SK-N-SH treated with all-trans-retinoic acid at 6 μM for 48 hours (cell line): ENCODE data around the gene CALB2.

Source experiments
- ATAC-seq: fragments of 200-7000 bp; cut with Tn5 transposase; 3 replicates; pipeline ENCODE4 v1.9.1; 2020; ENCODE audit warnings: mild to moderate bottlenecking, moderate library complexity
- ARNTL ChIP-seq: fragments of 450-650 bp; formaldehyde crosslinking; IDR thresholded peaks from 2 replicates; pipeline ENCODE4 v1.5.0; 2020; ENCODE audit warnings: low read depth, mild to moderate bottlenecking, moderate library complexity, borderline replicate concordance
- BACH2 ChIP-seq: fragments of 250-450 bp; sonication (Bioruptor Pico); IDR thresholded peaks from 2 replicates; pipeline ENCODE4 v1.9.0; 2021; ENCODE audit warnings: mild to moderate bottlenecking, borderline replicate concordance
- CSDC2 ChIP-seq: fragments of 250-450 bp; sonication (Bioruptor Pico); IDR thresholded peaks from 2 replicates; pipeline ENCODE4 v1.5.0; 2020; ENCODE audit warnings: mild to moderate bottlenecking, moderate library complexity
- ESRRG ChIP-seq: fragments of 250-450 bp; sonication (Bioruptor Pico); IDR thresholded peaks from 2 replicates; pipeline ENCODE4 v1.6.1; 2021; ENCODE audit warnings: mild to moderate bottlenecking
- GLIS3 ChIP-seq: fragments of 250-450 bp; sonication (Bioruptor Pico); IDR thresholded peaks from 2 replicates; pipeline ENCODE4 v1.5.0; 2020; ENCODE audit warnings: mild to moderate bottlenecking, moderate library complexity
- ISL1 ChIP-seq: fragments of 250-450 bp; sonication (Bioruptor Pico); IDR thresholded peaks from 2 replicates; pipeline ENCODE4 v2.1.2; 2022; ENCODE audit warnings: mild to moderate bottlenecking, moderate library complexity
- OSR1 ChIP-seq: fragments of 250-450 bp; sonication (Bioruptor Pico); IDR thresholded peaks from 2 replicates; pipeline ENCODE4 v1.8.0; 2022; ENCODE audit warnings: moderate library complexity, mild to moderate bottlenecking, inconsistent platforms
- PPARA ChIP-seq: fragments of 250-450 bp; sonication (Bioruptor Pico); IDR thresholded peaks from 2 replicates; pipeline ENCODE4 v1.5.0; 2020; ENCODE audit warnings: mild to moderate bottlenecking, borderline replicate concordance
- RARB ChIP-seq: fragments of 250-450 bp; sonication (Bioruptor Pico); IDR thresholded peaks from 2 replicates; pipeline ENCODE4 v1.8.0; 2021; ENCODE audit warnings: mild to moderate bottlenecking, moderate library complexity
- SNAI2 ChIP-seq: fragments of 250-450 bp; sonication (Bioruptor Pico); IDR thresholded peaks from 2 replicates; pipeline ENCODE4 v1.5.0; 2020; ENCODE audit warnings: mild to moderate bottlenecking, moderate library complexity
- TCF4 ChIP-seq: fragments of 250-450 bp; sonication (Bioruptor Pico); IDR thresholded peaks from 2 replicates; pipeline ENCODE4 v1.8.0; 2021; ENCODE audit warnings: mild to moderate bottlenecking, moderate library complexity, borderline replicate concordance
- TOX ChIP-seq: fragments of 250-450 bp; sonication (Bioruptor Pico); IDR thresholded peaks from 2 replicates; pipeline ENCODE4 v1.8.0; 2021; ENCODE audit warnings: mild to moderate bottlenecking, moderate library complexity, borderline replicate concordance
- ZC3H10 ChIP-seq: fragments of 250-450 bp; sonication (Bioruptor Pico); IDR thresholded peaks from 2 replicates; pipeline ENCODE4 v1.5.1; 2021; ENCODE audit warnings: mild to moderate bottlenecking, moderate library complexity
- ZFP3 ChIP-seq: fragments of 250-450 bp; sonication (Bioruptor Pico); IDR thresholded peaks from 2 replicates; pipeline ENCODE4 v1.5.0; 2020; ENCODE audit warnings: mild to moderate bottlenecking, moderate library complexity
- ZFP30 ChIP-seq: fragments of 450-650 bp; formaldehyde crosslinking; IDR thresholded peaks from 2 replicates; pipeline ENCODE4 v1.5.0; 2022; ENCODE audit warnings: mild to moderate bottlenecking, moderate library complexity
- ZNF565 ChIP-seq: fragments of 450-650 bp; formaldehyde crosslinking; conservative IDR thresholded peaks from 2 replicates; pipeline ENCODE4 v1.5.0; 2020; ENCODE audit warnings: low read depth, mild to moderate bottlenecking, moderate library complexity
- ZNF70 ChIP-seq: fragments of 450-650 bp; formaldehyde crosslinking; IDR thresholded peaks from 2 replicates; pipeline ENCODE4 v1.5.0; 2020; ENCODE audit warnings: mild to moderate bottlenecking, moderate library complexity
- TF ChIP-seq, protein P1 (sequence below): fragments of 250-450 bp; sonication (Bioruptor Pico); IDR thresholded peaks from 2 replicates; pipeline ENCODE4 v1.8.0; 2021; ENCODE audit warnings: low read depth, mild to moderate bottlenecking, moderate library complexity, borderline replicate concordance
- TF ChIP-seq, protein P2 (sequence below): fragments of 250-450 bp; sonication (Bioruptor Pico); IDR thresholded peaks from 2 replicates; pipeline ENCODE4 v1.5.1; 2021; ENCODE audit warnings: mild to moderate bottlenecking, moderate library complexity
- TF ChIP-seq, protein P3 (sequence below): fragments of 250-450 bp; sonication (Bioruptor Pico); IDR thresholded peaks from 2 replicates; pipeline ENCODE4 v1.5.0; 2020; ENCODE audit warnings: mild to moderate bottlenecking, moderate library complexity
- TF ChIP-seq, protein P4 (sequence below): fragments of 250-450 bp; sonication (Bioruptor Pico); IDR thresholded peaks from 2 replicates; pipeline ENCODE4 v1.5.1; 2020; ENCODE audit warnings: low read depth, mild to moderate bottlenecking, moderate library complexity
- TF ChIP-seq, protein P5 (sequence below): fragments of 250-450 bp; sonication (Bioruptor Pico); IDR thresholded peaks from 2 replicates; pipeline ENCODE4 v1.8.0; 2020; ENCODE audit warnings: mild to moderate bottlenecking, moderate library complexity, borderline replicate concordance

Gene CALB2

DNA sequence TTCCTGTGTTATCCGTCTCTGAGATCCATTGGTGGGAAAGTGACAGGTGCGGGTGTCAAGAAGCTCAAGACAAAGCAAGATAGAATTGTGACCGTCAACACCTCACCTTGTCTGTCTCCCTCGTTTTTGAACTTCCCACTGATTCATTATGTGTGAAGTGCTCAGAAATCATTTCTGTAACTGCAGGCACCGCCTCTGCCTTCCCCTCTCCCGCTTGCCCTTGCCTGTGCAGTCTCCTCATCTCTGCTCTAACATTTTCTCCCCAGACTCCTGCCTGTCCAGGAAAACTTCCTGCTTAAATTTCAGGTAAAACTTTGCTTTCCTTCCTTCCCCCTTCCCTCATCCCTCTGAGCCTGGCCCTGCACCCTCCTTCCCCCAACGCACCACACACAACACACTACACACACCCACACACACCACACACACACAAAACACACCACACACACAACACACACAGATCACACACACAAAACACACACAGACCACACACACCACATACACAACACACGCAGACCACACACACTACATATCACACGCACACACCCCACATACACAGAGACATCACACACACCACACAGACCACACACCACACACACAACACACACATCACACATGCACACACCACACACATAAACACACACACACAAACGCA, 25.7 kb downstream of the CALB2 start:
- TF ChIP-seq ARNTL (CRISPR knock-in tag) (no peak), ZC3H10 (no peak), ZFP30 (CRISPR knock-in tag) (no peak), RARB (CRISPR knock-in tag) (no peak), PPARA (CRISPR knock-in tag) (no peak), GLIS3 (no peak), ESRRG (CRISPR knock-in tag) (no peak), TCF4 (CRISPR knock-in tag) (no peak), SNAI2 (CRISPR knock-in tag) (no peak), ISL1 (CRISPR knock-in tag) (no peak), TOX (CRISPR knock-in tag) (no peak), ZNF565 (CRISPR knock-in tag) (no peak), BACH2 (CRISPR knock-in tag) (no peak)
- TF ChIP-seq, protein P1, sequence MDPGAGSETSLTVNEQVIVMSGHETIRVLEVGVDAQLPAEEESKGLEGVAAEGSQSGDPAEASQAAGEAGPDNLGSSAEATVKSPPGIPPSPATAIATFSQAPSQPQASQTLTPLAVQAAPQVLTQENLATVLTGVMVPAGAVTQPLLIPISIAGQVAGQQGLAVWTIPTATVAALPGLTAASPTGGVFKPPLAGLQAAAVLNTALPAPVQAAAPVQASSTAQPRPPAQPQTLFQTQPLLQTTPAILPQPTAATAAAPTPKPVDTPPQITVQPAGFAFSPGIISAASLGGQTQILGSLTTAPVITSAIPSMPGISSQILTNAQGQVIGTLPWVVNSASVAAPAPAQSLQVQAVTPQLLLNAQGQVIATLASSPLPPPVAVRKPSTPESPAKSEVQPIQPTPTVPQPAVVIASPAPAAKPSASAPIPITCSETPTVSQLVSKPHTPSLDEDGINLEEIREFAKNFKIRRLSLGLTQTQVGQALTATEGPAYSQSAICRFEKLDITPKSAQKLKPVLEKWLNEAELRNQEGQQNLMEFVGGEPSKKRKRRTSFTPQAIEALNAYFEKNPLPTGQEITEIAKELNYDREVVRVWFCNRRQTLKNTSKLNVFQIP (CRISPR knock-in tag) = no peak
- TF ChIP-seq, protein P2, sequence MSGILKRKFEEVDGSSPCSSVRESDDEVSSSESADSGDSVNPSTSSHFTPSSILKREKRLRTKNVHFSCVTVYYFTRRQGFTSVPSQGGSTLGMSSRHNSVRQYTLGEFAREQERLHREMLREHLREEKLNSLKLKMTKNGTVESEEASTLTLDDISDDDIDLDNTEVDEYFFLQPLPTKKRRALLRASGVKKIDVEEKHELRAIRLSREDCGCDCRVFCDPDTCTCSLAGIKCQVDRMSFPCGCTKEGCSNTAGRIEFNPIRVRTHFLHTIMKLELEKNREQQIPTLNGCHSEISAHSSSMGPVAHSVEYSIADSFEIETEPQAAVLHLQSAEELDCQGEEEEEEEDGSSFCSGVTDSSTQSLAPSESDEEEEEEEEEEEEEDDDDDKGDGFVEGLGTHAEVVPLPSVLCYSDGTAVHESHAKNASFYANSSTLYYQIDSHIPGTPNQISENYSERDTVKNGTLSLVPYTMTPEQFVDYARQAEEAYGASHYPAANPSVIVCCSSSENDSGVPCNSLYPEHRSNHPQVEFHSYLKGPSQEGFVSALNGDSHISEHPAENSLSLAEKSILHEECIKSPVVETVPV (CRISPR knock-in tag) = no peak
- TF ChIP-seq, protein P3, sequence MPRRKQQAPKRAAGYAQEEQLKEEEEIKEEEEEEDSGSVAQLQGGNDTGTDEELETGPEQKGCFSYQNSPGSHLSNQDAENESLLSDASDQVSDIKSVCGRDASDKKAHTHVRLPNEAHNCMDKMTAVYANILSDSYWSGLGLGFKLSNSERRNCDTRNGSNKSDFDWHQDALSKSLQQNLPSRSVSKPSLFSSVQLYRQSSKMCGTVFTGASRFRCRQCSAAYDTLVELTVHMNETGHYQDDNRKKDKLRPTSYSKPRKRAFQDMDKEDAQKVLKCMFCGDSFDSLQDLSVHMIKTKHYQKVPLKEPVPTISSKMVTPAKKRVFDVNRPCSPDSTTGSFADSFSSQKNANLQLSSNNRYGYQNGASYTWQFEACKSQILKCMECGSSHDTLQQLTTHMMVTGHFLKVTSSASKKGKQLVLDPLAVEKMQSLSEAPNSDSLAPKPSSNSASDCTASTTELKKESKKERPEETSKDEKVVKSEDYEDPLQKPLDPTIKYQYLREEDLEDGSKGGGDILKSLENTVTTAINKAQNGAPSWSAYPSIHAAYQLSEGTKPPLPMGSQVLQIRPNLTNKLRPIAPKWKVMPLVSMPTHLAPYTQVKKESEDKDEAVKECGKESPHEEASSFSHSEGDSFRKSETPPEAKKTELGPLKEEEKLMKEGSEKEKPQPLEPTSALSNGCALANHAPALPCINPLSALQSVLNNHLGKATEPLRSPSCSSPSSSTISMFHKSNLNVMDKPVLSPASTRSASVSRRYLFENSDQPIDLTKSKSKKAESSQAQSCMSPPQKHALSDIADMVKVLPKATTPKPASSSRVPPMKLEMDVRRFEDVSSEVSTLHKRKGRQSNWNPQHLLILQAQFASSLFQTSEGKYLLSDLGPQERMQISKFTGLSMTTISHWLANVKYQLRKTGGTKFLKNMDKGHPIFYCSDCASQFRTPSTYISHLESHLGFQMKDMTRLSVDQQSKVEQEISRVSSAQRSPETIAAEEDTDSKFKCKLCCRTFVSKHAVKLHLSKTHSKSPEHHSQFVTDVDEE = no peak
- TF ChIP-seq, protein P4, sequence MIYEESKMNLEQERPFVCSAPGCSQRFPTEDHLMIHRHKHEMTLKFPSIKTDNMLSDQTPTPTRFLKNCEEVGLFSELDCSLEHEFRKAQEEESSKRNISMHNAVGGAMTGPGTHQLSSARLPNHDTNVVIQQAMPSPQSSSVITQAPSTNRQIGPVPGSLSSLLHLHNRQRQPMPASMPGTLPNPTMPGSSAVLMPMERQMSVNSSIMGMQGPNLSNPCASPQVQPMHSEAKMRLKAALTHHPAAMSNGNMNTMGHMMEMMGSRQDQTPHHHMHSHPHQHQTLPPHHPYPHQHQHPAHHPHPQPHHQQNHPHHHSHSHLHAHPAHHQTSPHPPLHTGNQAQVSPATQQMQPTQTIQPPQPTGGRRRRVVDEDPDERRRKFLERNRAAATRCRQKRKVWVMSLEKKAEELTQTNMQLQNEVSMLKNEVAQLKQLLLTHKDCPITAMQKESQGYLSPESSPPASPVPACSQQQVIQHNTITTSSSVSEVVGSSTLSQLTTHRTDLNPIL (CRISPR knock-in tag) = no peak
- no peak for ATAC-seq

DNA sequence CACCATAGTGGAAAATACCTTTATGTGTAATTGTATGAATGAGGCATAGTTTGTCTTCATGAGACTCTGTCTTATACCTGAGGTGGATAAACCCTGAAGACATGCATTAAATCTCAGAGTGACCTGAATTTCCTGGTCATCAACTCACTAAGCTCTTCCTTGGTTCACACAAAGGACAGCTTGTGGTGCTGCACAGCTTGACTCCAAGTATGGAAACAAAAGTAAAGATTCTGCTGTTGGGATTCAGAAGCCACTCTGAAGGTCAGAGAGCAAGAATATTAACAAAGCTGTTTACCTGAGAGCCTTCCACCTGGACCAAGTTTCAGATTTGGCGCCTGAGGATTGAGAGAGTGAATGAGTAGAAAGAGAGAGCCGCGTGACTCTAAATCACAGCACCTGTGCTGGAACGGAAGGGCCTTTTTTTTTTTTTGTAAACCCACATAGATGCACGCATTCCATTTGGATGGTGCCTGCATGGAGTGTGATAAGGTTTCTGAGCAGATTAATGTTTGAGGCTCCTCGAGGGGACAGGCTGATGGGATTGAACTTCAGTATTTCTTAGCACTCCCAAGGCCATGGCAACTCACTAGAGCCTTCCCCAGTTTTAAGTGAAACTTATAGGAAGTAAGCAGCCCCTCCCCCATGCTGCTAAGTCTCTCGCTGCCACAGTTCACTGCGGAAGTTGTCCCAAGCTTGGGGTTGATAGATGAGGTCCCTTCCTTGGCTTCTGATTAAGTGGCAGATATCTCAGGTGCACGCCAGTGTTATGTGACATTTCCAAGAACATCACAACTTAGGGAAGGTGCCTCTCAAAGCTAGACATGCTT, 28.7 kb downstream of the CALB2 start:
- ATAC-seq = no peak
- TF ChIP-seq ZNF70 (CRISPR knock-in tag) (no peak), SNAI2 (CRISPR knock-in tag) (no peak), RARB (CRISPR knock-in tag) (no peak), ZC3H10 (no peak), OSR1 (CRISPR knock-in tag) (no peak), CSDC2 (CRISPR knock-in tag) (no peak), ZFP3 (CRISPR knock-in tag) (no peak), TCF4 (CRISPR knock-in tag) (no peak), ARNTL (CRISPR knock-in tag) (no peak), ZNF565 (CRISPR knock-in tag) (no peak), ISL1 (CRISPR knock-in tag) (no peak)
- TF ChIP-seq, protein P1 (CRISPR knock-in tag) = no peak
- TF ChIP-seq, protein P5, sequence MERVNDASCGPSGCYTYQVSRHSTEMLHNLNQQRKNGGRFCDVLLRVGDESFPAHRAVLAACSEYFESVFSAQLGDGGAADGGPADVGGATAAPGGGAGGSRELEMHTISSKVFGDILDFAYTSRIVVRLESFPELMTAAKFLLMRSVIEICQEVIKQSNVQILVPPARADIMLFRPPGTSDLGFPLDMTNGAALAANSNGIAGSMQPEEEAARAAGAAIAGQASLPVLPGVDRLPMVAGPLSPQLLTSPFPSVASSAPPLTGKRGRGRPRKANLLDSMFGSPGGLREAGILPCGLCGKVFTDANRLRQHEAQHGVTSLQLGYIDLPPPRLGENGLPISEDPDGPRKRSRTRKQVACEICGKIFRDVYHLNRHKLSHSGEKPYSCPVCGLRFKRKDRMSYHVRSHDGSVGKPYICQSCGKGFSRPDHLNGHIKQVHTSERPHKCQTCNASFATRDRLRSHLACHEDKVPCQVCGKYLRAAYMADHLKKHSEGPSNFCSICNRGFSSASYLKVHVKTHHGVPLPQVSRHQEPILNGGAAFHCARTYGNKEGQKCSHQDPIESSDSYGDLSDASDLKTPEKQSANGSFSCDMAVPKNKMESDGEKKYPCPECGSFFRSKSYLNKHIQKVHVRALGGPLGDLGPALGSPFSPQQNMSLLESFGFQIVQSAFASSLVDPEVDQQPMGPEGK (CRISPR knock-in tag) = no peak
- TF ChIP-seq, protein P4 (CRISPR knock-in tag) = no peak
